ENCODE results near the gene SFT2D3.

DNA sequence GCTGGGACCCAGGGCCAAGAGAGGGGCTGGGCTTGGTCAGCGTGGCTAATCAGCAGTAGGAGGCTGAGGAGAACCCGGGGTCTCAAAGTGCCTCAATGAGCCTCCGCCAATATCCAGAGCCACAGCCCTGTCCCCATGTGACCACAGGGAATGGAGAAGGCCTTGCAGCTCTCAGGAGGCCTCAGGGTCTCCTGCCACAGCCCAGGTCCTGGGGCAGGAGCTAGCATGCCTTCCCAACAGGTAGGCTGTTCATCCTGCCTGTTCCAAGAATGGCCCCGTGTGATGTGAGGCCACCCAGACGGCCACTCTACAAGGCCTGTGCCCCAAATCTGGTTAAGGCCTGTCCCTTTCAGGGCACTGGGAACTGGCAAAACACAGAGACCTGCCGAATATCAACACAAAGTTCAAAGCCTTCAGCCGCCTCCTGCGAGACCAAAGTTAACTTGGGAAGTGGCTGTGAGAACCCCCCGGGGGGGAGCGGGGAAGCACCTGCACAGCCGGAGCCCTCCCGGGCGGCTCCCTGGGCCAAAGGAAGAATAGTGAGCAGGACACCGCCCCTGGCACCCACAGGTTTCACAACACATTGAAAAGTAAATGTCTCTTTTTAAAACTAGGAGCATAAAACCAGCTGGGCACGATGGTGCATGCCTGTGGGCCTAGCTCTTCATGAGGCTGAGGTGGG is 21.5 kb upstream of the SFT2D3 start:
- TF ChIP-seq, protein P1, sequence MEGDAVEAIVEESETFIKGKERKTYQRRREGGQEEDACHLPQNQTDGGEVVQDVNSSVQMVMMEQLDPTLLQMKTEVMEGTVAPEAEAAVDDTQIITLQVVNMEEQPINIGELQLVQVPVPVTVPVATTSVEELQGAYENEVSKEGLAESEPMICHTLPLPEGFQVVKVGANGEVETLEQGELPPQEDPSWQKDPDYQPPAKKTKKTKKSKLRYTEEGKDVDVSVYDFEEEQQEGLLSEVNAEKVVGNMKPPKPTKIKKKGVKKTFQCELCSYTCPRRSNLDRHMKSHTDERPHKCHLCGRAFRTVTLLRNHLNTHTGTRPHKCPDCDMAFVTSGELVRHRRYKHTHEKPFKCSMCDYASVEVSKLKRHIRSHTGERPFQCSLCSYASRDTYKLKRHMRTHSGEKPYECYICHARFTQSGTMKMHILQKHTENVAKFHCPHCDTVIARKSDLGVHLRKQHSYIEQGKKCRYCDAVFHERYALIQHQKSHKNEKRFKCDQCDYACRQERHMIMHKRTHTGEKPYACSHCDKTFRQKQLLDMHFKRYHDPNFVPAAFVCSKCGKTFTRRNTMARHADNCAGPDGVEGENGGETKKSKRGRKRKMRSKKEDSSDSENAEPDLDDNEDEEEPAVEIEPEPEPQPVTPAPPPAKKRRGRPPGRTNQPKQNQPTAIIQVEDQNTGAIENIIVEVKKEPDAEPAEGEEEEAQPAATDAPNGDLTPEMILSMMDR (IDR thresholded peaks at IDR 0.05; ENCODE audit: low read depth, low read length, missing input control), result no peak
- TF ChIP-seq TAF1 (conservative IDR thresholded peaks at IDR 0.05) (no peak), YY1 (IDR thresholded peaks at IDR 0.05) (no peak), RXRA (IDR thresholded peaks at IDR 0.05) (no peak), JUND (IDR thresholded peaks at IDR 0.05) (no peak), SP1 (IDR thresholded peaks at IDR 0.05) (no peak), GABPA (IDR thresholded peaks at IDR 0.05 in 1 of 2, conservative IDR thresholded peaks at IDR 0.05 in 1 of 2) (no peak), RAD21 (IDR thresholded peaks at IDR 0.05) (no peak)
- TF ChIP-seq, protein P2, sequence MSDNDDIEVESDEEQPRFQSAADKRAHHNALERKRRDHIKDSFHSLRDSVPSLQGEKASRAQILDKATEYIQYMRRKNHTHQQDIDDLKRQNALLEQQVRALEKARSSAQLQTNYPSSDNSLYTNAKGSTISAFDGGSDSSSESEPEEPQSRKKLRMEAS (IDR thresholded peaks at IDR 0.05), result no peak
- TF ChIP-seq, protein P3, sequence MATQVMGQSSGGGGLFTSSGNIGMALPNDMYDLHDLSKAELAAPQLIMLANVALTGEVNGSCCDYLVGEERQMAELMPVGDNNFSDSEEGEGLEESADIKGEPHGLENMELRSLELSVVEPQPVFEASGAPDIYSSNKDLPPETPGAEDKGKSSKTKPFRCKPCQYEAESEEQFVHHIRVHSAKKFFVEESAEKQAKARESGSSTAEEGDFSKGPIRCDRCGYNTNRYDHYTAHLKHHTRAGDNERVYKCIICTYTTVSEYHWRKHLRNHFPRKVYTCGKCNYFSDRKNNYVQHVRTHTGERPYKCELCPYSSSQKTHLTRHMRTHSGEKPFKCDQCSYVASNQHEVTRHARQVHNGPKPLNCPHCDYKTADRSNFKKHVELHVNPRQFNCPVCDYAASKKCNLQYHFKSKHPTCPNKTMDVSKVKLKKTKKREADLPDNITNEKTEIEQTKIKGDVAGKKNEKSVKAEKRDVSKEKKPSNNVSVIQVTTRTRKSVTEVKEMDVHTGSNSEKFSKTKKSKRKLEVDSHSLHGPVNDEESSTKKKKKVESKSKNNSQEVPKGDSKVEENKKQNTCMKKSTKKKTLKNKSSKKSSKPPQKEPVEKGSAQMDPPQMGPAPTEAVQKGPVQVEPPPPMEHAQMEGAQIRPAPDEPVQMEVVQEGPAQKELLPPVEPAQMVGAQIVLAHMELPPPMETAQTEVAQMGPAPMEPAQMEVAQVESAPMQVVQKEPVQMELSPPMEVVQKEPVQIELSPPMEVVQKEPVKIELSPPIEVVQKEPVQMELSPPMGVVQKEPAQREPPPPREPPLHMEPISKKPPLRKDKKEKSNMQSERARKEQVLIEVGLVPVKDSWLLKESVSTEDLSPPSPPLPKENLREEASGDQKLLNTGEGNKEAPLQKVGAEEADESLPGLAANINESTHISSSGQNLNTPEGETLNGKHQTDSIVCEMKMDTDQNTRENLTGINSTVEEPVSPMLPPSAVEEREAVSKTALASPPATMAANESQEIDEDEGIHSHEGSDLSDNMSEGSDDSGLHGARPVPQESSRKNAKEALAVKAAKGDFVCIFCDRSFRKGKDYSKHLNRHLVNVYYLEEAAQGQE (IDR thresholded peaks at IDR 0.05), result no peak
- TF ChIP-seq, protein P4, sequence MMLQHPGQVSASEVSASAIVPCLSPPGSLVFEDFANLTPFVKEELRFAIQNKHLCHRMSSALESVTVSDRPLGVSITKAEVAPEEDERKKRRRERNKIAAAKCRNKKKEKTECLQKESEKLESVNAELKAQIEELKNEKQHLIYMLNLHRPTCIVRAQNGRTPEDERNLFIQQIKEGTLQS (IDR thresholded peaks at IDR 0.05), result no peak
